GM23338 (cell line): ENCODE results near the gene PGAP3. TPM values are rescaled to one million over a fixed set of nuclear protein-coding genes. Genes with fewer than 3 reads are reported as not detected.

Source experiments
- ATAC-seq: fragments of 200-7000 bp; cut with Tn5 transposase; 3 replicates; pipeline ENCODE4 v1.9.1; 2020
- DNase-seq: peaks from one replicate; pipeline ENCODE4 v3.0.0-alpha.2; 2015; ENCODE audit warnings: low spot score
- H2AFZ ChIP-seq: fragments of 200-600 bp; sonication (generic); 2 replicates; pipeline ENCODE4 v1.8.0; 2016; ENCODE audit warnings: antibody characterized with exemption, mild to moderate bottlenecking, moderate library complexity
- H3F3A ChIP-seq: fragments of 200-600 bp; sonication (generic); replicated peaks from 2 replicates; pipeline ENCODE4 v1.8.0; 2017; ENCODE audit warnings: antibody characterized with exemption, mixed run types, low read depth
- H3K27ac ChIP-seq: fragments of 200-600 bp; sonication (generic); 2 replicates; pipeline ENCODE4 v1.6.1; 2016; ENCODE audit warnings: low read depth
- H3K27me3 ChIP-seq: fragments of 200-600 bp; sonication (generic); 2 replicates; pipeline ENCODE4 v1.8.0; 2016; ENCODE audit warnings: mild to moderate bottlenecking, mixed run types, moderate library complexity; ENCODE audit not compliant: insufficient read depth
- H3K36me3 ChIP-seq: fragments of 200-600 bp; sonication (generic); 2 replicates; pipeline ENCODE4 v1.8.0; 2016; ENCODE audit warnings: mild to moderate bottlenecking; ENCODE audit not compliant: insufficient read depth
- H3K4me1 ChIP-seq: fragments of 200-600 bp; sonication (generic); 2 replicates; pipeline ENCODE4 v1.8.0; 2016; ENCODE audit warnings: mild to moderate bottlenecking, moderate library complexity; ENCODE audit not compliant: insufficient read depth
- H3K4me2 ChIP-seq: fragments of 200-600 bp; sonication (generic); 2 replicates; pipeline ENCODE4 v1.7.1; 2017; ENCODE audit warnings: mixed run types
- H3K4me3 ChIP-seq: fragments of 200-600 bp; sonication (generic); 2 replicates; pipeline ENCODE4 v1.6.1; 2016; ENCODE audit warnings: mixed run types
- H3K79me2 ChIP-seq: fragments of 200-600 bp; sonication (generic); replicated peaks from 2 replicates; pipeline ENCODE4 v1.8.0; 2017; ENCODE audit warnings: mild to moderate bottlenecking; ENCODE audit not compliant: insufficient read depth
- H3K9me2 ChIP-seq: fragments of 200-600 bp; sonication (generic); 2 replicates; pipeline ENCODE4 v1.8.0; 2017; ENCODE audit not compliant: insufficient read depth
- H4K20me1 ChIP-seq: fragments of 200-600 bp; sonication (generic); replicated peaks from 2 replicates; pipeline ENCODE4 v1.8.0; 2017; ENCODE audit warnings: mild to moderate bottlenecking; ENCODE audit not compliant: insufficient read depth
- H3K27ac Mint-ChIP-seq: 2 replicates; pipeline ENCODE4 v1.8.0; 2020; ENCODE audit warnings: inconsistent platforms, mild to moderate bottlenecking, moderate library complexity, mixed read lengths
- H3K27me3 Mint-ChIP-seq: 3 replicates; pipeline ENCODE4 v1.8.0; 2022; ENCODE audit warnings: low read depth, mild to moderate bottlenecking, moderate library complexity, mixed read lengths, inconsistent platforms; ENCODE audit not compliant: insufficient read depth, poor library complexity
- H3K36me3 Mint-ChIP-seq: 3 replicates; pipeline ENCODE4 v1.8.0; 2021; ENCODE audit warnings: low read depth, mild to moderate bottlenecking, inconsistent platforms, moderate library complexity, mixed read lengths
- H3K4me1 Mint-ChIP-seq: 3 replicates; pipeline ENCODE4 v1.8.0; 2020; ENCODE audit warnings: mild to moderate bottlenecking, inconsistent platforms, mixed read lengths
- H3K4me3 Mint-ChIP-seq: 3 replicates; pipeline ENCODE4 v1.8.0; 2021; ENCODE audit warnings: moderate library complexity, mild to moderate bottlenecking, inconsistent platforms, mixed read lengths
- H3K9me3 Mint-ChIP-seq: 3 replicates; pipeline ENCODE4 v1.8.0; 2020; ENCODE audit warnings: moderate library complexity, mild to moderate bottlenecking, inconsistent platforms, mixed read lengths
- CREB1 ChIP-seq: fragments of 250-450 bp; sonication (Bioruptor Pico); IDR thresholded peaks from 2 replicates; pipeline ENCODE4 v1.5.0; 2020; ENCODE audit warnings: low read depth, mild to moderate bottlenecking, moderate library complexity
- CTCF ChIP-seq, 2 experiments: fragments of 200-600 bp in 1 of 2; sonication (generic) in 1 of 2; conservative IDR thresholded peaks; 2 replicates each; pipeline versions ENCODE4 v1.5.1 to v1.6.1; 2016 to 2017; ENCODE audit warnings: antibody characterized with exemption in 2 of 2, low read depth in 2 of 2, mild to moderate bottlenecking in 2 of 2, moderate library complexity in 1 of 2
- ETS1 ChIP-seq: IDR thresholded peaks from 2 replicates; pipeline ENCODE4 v1.6.1; 2016; ENCODE audit warnings: antibody characterized with exemption
- EZH2 ChIP-seq: fragments of 200-600 bp; sonication (generic); IDR thresholded peaks from one replicate; pipeline ENCODE4 v1.8.0; 2017; ENCODE audit warnings: antibody characterized with exemption, mild to moderate bottlenecking, low read depth; ENCODE audit not compliant: unreplicated experiment
- EZH2phosphoT487 ChIP-seq: fragments of 200-600 bp; sonication (generic); IDR thresholded peaks from one replicate; pipeline ENCODE4 v1.8.1; 2018; ENCODE audit warnings: antibody characterized with exemption; ENCODE audit not compliant: unreplicated experiment
- NANOG ChIP-seq: IDR thresholded peaks from 2 replicates; pipeline ENCODE4 v1.6.1; 2016; ENCODE audit warnings: antibody characterized with exemption, borderline replicate concordance
- POLR2AphosphoS5 ChIP-seq: IDR thresholded peaks from 2 replicates; pipeline ENCODE4 v1.6.1; 2016; ENCODE audit warnings: antibody characterized with exemption, low read depth
- REST ChIP-seq: IDR thresholded peaks from one replicate; pipeline ENCODE4 v1.6.1; 2018; ENCODE audit warnings: antibody characterized with exemption; ENCODE audit not compliant: unreplicated experiment
- STAT1 ChIP-seq: IDR thresholded peaks from one replicate; pipeline ENCODE4 v1.6.1; 2016; ENCODE audit warnings: antibody characterized with exemption; ENCODE audit not compliant: unreplicated experiment
- ZNF114 ChIP-seq: fragments of 250-450 bp; sonication (Bioruptor Pico); IDR thresholded peaks from 2 replicates; pipeline ENCODE4 v1.5.0; 2020; ENCODE audit warnings: mild to moderate bottlenecking, moderate library complexity
- polyA plus RNA-seq: library from polyadenylated mRNA; unstranded; fragments of >200 nt; fragmentation: Nextera tagmentation; extraction: Ambion mirVana; gene quantifications from 2 replicates; pipeline ENCODE4 v1.2.1, GENCODE V29; 2016
- total RNA-seq: library from RNA; depleted of rRNA; stranded (reverse); fragments of >200 nt; shearing (Covaris generic); gene quantifications from 2 replicates; pipeline ENCODE4 v1.2.3, GENCODE V29; 2014

PGAP3 gene
- total and polyA plus RNA-seq, 2 experiments from 2014 or later: 7.0 to 10.7 TPM

GRCh38 chr17:39663688-39664580, 23.9 kb downstream of the PGAP3 start:
- H3K4me3 ChIP-seq: peak overlapping the region; percentile 51; the same call in 1 of the 2 replicates
- H2AFZ ChIP-seq: no peak overlapping the region
- no peaks in the 10 kb centered on the region for H3K36me3 ChIP-seq
- H3K79me2 ChIP-seq: no peaks in the 10 kb centered on the region
- peaks cover 33% of the 10 kb centered on the region for H3K27me3 ChIP-seq
- Mint-ChIP-seq H3K27me3 (peaks cover 18% of the 10 kb centered on the region), H3K4me3 (peak overlapping the region; percentile 59), H3K36me3 (peaks cover 14% of the 10 kb centered on the region; the same call in 2 of the 3 replicates), H3K4me1 (peaks cover 45% of the 10 kb centered on the region), H3K27ac (peak overlapping the region; percentile 50; the same call in 1 of the 2 replicates), H3K9me3 (no peaks in the 10 kb centered on the region; the same call in 2 of the 3 replicates)
- H4K20me1 ChIP-seq: no peaks in the 10 kb centered on the region; the same call in 1 of the 2 replicates
- no peak overlapping the region for H3K27ac ChIP-seq
- H3K4me1 ChIP-seq: peaks cover 46% of the 10 kb centered on the region
- TF ChIP-seq CTCF (conservative IDR thresholded peaks at IDR 0.05; ENCODE audit: low read depth in 2 of 2) (0 out of 4 replicates have a peak, but pooled peaks of 1 of the 2 experiments have one; percentile 3), ETS1 (no peak), NANOG (no peak), EZH2phosphoT487 (no peak), REST (no peak), CREB1 (no peak), ZNF114 (CRISPR knock-in tag) (no peak), STAT1 (no peak), POLR2AphosphoS5 (peak; percentile 38), EZH2 (no peak)
- H3K9me2 ChIP-seq: no peaks in the 10 kb centered on the region
- H3K4me2 ChIP-seq: peak overlapping the region; percentile 70
- DNase-seq (peak; percentile 85), ATAC-seq (peak; percentile 65)
- H3F3A ChIP-seq: peaks cover 3% of the 10 kb centered on the region
